ENCODE measurements around the gene MLF2.

DNA sequence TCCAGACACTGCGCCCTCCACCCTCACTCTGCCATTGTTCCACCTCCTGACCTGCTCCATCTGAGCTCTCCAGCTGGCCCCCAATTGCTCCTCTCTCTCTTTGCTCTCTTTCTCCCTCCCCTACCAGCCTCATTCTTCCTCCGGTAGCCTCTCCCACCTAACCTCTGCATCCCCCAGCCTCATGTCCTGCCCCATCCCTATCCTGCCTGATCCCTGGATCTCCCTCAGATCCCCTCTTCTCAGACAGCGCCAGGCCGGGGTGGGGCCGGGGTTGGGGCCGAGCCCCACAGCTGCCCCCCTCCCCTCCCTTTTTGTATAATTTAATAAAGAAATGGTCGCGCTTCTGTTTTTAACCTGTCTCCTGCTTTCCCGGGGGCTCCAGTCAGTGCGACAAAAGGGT, 17.7 kb upstream of the MLF2 start:
- TF ChIP-seq POLR2A (IDR thresholded peaks at IDR 0.05; ENCODE audit: low read length), result no peak
- no peak for TF ChIP-seq GATA1 (IDR thresholded peaks at IDR 0.05; ENCODE audit: low read depth, low read length)

Measured in erythroblast (primary cell).